Central memory CD8-positive, alpha-beta T cell (primary cell): ENCODE data around the gene FXYD3.

Source experiments
- ATAC-seq: fragments of 150-1000 bp; cut with Tn5 transposase; replicated peaks from 2 replicates; pipeline ENCODE4 v1.10.0; 2022; ENCODE audit warnings: mild to moderate bottlenecking, moderate FRiP score, moderate number of reproducible peaks; ENCODE audit not compliant: poor library complexity, severe bottlenecking; ENCODE audit errors: extremely low read depth
- DNase-seq, 2 donors: peaks; one replicate each; pipeline ENCODE4 v3.0.0; 2021; ENCODE audit warnings: low spot score in 2 of 2
- H3K27ac Mint-ChIP-seq: one replicate; pipeline ENCODE4 v1.8.0; 2022; ENCODE audit warnings: low read depth, mild to moderate bottlenecking, moderate library complexity, mixed read lengths
- H3K27me3 Mint-ChIP-seq: one replicate; pipeline ENCODE4 v1.8.0; 2022; ENCODE audit warnings: mixed read lengths
- H3K36me3 Mint-ChIP-seq: one replicate; pipeline ENCODE4 v1.8.0; 2022; ENCODE audit warnings: mild to moderate bottlenecking, moderate library complexity, mixed read lengths; ENCODE audit not compliant: insufficient read depth
- H3K4me1 Mint-ChIP-seq: one replicate; pipeline ENCODE4 v1.8.0; 2022; ENCODE audit warnings: mixed read lengths
- H3K4me3 Mint-ChIP-seq: one replicate; pipeline ENCODE4 v1.8.0; 2022; ENCODE audit warnings: mild to moderate bottlenecking, moderate library complexity, mixed read lengths
- H3K9me3 Mint-ChIP-seq: one replicate; pipeline ENCODE4 v1.8.0; 2022; ENCODE audit warnings: mixed read lengths

The FXYD3 gene

DNA sequence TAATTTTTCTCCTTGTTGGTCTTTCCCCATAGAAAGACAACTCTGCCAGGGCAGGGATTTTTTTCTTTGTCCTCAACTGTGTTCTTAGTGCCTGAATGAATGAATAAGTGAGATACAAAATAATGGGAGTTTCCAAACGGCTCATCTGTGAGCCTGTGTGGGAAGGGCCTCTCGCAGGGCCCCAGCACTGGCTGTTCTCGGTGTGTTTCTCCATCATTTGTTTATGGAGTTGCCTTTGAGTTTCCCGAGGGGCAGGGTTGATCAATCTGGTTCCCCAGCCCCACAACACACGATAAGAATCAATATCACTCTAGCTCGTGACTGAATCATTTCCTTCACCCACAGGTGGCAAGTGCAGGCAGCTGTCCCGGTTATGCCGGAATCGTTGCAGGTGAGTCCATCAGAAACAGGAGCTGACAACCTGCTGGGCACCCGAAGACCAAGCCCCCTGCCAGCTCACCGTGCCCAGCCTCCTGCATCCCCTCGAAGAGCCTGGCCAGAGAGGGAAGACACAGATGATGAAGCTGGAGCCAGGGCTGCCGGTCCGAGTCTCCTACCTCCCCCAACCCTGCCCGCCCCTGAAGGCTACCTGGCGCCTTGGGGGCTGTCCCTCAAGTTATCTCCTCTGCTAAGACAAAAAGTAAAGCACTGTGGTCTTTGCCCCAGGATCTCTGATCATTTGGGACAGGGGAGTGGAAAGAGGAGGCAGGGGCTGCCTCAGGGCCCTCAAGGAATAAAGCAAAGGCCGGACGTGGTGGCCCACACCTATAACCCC, 53.8 kb downstream of the FXYD3 start:
- no peaks in the 10 kb centered on the region for H3K9me3 Mint-ChIP-seq

DNA sequence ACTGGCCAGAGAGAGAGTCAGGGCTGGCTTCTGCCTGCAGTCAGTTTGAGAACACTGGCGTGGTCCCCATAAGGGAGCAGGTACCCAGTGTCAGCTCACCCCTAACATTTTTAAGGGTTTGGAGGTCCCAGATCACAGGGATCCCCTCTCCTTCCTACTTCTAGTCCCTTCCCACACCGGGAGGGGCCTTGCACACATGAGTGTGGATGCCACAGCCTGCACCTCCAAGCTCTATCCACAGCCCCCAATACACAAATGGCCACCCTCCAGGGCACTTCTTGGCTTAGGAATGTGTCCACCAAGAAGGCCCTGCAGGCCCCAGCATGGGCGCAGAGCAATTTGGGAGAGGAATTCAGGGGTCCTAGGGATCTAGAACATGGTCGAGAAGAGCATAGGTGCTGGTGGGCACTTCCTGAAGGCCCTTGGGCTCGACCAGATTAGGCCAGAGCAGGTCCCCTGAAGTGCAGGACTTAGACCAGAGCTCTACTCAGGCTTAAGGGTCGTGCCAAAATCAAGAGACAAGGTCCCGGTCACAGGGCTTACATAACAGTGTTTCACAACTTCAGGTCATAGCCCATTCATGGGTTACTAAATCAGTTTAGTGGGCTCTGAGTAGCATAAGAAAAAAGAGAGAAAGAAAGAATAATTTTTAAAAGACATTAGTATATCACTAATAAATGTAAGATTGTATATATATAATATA, 54.9 kb downstream of the FXYD3 start:
- peaks cover 23% of the 10 kb centered on the region for H3K4me1 Mint-ChIP-seq
- no peak overlapping the region for H3K27ac Mint-ChIP-seq
- ATAC-seq = no peak

More for the DNA sequence above, 53.8 kb downstream of the FXYD3 start:
- Mint-ChIP-seq H3K27ac (peak overlapping the region; percentile 77), H3K4me1 (peaks cover 17% of the 10 kb centered on the region), H3K36me3 (peaks cover 41% of the 10 kb centered on the region), H3K27me3 (no peaks in the 10 kb centered on the region), H3K4me3 (no peak overlapping the region)
- ATAC-seq (no peak), DNase-seq (peak in 1 of 2 donors; percentile 4)

DNA sequence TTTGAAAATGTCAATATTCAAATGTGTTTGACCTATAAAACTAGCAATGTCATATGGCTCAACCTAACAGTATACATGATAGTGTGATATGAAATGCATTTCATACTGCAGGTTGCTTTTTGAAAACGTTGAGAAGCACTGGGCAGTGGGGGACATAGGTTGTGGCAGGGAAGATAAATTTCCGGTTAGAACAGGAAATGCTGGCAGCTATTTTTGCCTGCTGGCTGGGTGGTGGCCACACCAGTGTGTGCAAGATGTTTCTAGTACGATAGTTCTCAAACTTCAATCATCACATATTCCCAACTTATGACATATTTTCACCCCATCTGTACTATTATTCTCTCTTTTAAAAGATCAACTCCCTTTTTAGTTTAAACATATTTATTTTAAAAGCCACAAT, 56.1 kb downstream of the FXYD3 start:
- H3K27ac Mint-ChIP-seq = no peak overlapping the region
- DNase-seq = no peak
- no peaks in the 10 kb centered on the region for H3K9me3 Mint-ChIP-seq
- peaks cover 18% of the 10 kb centered on the region for H3K36me3 Mint-ChIP-seq
- H3K4me1 Mint-ChIP-seq = peaks cover 22% of the 10 kb centered on the region
- H3K4me3 Mint-ChIP-seq = no peak overlapping the region
- no peak for ATAC-seq
- H3K27me3 Mint-ChIP-seq = no peaks in the 10 kb centered on the region

More for the DNA sequence above, 54.9 kb downstream of the FXYD3 start:
- peaks cover 30% of the 10 kb centered on the region for H3K36me3 Mint-ChIP-seq
- H3K9me3 Mint-ChIP-seq = no peaks in the 10 kb centered on the region
- no peaks in the 10 kb centered on the region for H3K27me3 Mint-ChIP-seq
- no peak overlapping the region for H3K4me3 Mint-ChIP-seq
- no peak for DNase-seq
